Fibroblast of skin of left biceps (primary cell): Measurements from ENCODE around the gene QSOX2.

Source experiments
- DNase-seq, 2 experiments: peaks; one replicate each; pipeline ENCODE4 v3.0.0-alpha.2; 2013; ENCODE audit warnings: low read depth in 2 of 2

Gene QSOX2

DNA sequence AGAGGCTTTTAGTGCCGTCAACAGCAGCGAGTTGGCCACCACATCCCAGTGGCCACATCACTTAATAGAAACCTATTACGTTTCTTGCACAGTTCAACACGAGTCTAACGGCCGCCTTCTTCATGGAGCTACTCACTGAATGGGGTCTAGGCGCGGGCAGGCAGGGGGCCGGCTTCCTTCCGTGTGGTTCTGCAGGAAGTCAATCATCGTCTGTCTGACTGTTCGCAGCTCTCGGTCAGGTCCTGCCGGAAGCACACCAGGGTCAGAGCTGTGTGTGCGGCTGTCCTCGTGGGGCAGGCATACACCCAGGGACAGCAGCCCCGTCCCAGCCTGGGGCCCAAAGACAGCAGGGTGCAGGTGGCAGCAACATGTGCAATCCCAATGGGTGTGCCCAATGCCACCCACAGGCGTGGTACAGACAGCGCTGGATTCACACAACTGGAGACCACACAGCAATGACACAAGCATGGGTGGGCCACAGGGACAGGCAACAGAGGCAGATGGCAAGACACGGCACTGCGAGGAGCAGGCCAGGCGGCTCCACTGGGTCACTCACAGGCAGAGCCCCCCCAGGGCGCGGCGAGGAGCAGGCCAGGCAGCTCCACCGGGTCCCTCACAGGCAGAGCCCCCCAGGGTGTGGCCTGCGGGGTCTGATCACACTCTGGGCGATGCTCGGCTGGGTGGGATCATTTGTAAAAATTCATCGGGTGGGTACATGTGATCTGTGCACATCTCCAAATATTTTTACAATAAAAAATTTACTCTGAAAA, 21.6 kb downstream of the QSOX2 start:
- DNase-seq: no peak

DNA sequence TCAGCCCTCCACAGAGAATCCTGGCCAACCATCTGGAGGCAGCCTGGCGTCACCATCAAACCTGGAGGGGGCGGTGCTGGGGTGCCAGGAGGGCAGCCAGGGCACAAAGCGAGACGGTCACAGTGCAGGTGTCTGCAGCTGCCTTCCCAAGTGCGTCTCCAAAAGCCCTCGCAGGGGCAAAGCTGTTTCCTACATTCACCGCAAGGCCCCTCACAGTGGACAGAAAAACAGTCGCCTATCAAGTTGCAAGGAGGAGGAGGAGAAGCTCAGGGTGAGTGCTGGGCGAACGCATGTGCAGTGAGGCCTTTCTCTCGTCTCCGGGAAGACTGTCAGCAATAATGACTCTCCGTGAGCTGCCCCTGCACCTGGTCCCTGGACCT, 22.7 kb downstream of the QSOX2 start:
- no peak for DNase-seq

DNA sequence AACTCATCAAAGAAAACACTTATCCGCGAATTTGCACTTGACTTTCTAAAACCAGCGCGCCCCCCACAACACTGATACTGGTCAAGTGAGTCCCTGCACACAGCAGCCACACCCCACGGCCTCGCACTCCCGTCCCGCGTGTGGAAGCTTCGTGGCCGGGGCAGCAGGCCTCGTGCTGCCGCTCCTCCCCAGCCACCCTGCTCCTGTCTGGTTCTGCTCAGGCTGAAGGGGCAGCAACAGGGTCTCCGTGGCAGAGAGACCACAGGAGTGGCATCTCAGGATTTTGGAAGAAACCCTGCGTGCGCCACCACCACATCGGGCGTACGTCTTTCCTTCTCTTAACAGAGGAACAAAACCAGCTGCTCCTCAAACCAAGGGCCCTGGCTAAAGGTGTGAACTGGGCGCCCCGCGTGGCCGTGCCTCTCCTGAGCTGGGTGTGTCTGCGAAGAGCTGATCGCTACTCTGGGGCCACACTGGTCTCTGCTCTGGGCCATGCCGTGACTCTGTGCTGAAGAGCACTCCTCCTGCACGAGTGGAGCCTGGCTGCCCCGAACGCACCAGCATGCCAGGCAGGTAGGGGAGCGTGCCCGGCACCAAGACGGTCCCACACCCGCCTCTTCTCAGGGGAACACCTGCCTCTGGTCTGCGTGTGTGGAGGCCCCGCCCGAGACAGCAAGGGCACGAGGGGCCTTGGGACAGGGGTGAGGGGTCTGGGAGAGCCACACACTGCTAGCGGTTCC, 23.3 kb downstream of the QSOX2 start:
- DNase-seq: no peak

DNA sequence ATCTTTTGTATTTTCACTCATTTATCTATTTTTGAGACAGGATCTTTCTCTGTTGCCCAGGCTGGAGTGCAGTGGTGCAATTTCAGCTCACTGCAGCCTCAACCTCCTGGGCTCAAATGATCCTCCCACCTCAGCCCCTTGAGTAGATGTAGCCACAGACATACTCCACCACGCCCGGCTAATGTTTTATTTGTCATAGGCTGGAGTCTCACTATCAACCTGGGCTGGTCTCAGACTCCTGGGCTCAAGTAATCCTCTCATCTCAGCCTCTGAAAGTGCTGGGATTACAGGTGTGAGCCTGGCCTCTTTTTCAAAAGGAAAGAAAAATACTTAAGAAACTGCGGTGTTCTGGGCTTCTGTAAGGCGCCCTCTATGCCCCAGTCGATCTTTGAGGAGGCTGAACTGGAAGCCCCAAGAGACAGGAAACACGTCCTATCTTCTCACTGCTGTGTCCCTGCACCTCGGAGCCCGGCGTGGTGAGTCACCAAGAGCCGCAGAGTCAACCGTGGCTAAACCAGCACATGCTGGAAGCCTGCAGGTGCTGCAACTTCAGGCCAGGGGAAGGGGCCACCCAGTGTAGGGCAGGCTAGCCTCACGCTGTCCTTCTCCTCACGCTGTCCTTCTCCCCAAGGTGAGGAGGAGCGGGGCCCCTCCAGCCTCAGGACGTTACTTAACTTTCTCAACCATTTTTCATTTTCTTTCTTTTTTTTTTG, 25.4 kb downstream of the QSOX2 start:
- no peak for DNase-seq

DNA sequence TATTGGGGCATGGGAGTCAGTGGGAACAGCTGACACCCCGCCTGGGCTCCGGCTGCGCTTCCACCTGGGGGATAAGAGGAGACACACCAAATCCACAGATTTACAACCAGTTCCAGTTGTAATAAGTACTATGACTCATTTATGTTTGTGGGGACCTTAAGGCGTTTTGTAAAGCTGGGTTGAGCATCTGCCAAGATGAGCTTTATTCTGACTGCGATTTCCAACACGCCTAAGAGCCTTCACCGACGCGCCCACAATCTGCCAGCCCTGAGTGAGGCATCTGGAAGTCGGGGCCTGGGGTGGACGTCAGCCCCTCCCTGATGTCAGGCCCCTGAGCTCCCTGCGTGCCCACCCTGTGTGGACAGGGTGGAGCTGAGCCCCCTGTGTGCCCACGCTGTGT, 26.3 kb downstream of the QSOX2 start:
- DNase-seq: no peak

DNA sequence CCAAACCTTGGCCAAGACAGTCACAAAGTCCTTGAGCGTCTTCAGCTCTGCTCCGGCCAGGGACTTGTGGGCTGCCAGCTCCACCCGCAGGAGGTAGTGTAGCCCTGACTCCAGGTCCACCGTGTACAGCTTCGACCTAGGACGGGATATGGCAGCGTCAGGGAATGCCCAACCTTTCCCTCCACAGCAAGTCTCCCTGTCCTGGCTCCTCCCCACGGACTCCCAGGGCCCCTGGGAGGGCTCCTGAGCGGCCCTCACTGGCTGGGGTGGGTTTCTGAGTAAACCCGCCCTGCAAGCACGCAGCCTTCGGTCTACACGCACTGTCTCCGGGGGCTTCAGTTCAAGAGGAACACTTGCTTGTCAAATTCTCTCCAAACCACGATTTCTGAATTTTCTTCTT, 26.9 kb downstream of the QSOX2 start:
- no peak for DNase-seq

DNA sequence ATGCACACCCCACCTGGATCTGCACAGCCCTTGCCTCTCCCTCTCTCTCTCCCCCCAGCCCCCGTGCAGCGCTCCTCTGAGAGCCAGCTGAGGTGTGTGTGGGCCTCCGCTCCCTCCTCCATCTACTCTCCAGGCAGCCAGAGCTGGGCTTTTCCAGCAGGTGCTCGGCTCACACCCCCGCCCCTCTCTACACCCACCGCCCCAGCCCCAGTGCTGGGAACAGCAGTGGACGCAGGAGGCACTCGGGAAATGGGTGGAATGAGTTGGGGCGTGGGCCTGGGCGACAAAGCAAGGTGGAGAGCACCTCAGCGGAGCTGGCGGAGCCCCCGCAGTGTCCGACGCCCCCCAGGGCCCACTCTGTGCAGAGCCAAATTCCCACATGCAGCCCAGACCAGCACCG, 27.3 kb downstream of the QSOX2 start:
- DNase-seq: no peak

DNA sequence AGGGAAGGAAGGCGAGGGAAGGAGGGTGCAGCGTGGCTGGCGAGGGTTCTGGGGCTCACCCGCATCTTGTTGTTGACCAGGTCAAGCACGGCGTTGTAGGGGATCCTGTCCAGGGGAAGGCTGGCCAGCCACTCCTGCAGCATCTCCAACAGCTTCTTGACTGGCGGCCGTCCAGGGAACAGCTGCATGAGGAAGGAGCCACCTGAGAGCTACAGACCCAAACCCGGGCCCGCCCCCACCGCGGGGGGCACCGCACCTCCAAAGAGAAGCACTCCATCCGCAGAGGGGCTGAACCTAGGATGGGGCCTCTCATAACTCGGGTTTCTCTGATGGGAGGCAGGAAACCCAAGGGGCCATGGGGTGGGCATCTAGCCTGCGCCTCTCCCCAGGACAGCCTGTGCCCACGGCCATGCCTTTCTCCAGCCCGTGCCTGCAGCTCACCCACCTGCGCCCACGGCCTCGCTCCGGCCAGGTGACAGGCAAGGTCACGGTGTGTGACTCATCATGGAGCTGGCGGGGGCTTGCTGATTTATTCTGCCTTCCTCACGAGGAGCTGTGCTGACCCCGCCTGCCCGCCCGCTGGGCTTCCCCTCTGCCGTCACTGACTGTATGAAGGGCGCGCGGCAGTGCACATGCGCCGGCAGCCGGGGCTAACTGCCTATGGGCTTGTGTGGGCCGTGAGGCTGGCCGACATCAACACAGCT, 28.9 kb downstream of the QSOX2 start:
- no peak for DNase-seq

DNA sequence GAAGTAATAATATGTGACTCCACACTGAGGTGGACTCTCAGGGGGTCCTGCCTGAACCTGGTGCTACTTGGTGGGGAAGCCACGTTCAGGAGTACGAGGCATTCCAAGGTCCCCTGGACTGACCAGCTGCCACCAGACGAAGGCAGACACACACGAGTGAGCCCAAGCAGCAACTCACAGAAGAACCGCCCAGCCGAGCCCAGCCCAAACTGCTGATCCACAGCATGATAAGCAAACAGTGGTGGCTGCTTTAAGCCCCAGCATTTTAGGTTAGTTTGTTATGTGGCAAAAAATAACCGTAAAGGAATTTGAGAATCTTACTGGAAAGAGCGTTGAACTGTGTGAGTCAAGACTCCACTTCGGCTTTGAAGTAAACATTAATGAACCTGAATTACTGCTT, 31.9 kb downstream of the QSOX2 start:
- DNase-seq: no peak

DNA sequence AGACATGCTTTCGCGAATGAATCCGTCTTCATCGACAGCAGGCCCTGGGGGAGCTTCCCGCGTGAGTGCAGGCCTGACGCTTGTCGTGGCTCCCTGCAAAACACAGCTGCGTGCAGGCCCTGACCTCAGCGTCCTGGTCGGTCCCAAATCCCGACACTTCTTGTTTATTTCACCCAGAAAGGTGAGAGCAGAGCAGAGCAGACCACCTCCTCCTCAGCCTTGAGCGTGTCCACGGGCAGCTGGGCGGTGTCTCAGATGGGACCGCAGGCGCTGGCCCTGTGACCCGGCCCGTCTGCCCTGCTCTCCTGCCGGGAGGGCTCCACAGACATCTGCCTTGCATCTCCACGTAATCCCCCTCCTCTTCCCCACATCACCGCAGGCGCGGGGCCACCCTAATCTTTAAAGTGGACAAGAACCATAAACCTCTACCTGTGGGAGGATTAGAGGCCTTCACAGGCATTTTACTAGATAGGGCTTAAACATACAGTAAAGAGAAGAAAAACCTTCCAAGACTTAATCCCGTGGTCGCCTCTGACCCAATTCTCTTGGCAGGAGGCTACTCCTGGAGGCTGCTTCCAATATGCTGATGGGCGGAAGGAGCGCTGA, 33.2 kb downstream of the QSOX2 start:
- DNase-seq: no peak

DNA sequence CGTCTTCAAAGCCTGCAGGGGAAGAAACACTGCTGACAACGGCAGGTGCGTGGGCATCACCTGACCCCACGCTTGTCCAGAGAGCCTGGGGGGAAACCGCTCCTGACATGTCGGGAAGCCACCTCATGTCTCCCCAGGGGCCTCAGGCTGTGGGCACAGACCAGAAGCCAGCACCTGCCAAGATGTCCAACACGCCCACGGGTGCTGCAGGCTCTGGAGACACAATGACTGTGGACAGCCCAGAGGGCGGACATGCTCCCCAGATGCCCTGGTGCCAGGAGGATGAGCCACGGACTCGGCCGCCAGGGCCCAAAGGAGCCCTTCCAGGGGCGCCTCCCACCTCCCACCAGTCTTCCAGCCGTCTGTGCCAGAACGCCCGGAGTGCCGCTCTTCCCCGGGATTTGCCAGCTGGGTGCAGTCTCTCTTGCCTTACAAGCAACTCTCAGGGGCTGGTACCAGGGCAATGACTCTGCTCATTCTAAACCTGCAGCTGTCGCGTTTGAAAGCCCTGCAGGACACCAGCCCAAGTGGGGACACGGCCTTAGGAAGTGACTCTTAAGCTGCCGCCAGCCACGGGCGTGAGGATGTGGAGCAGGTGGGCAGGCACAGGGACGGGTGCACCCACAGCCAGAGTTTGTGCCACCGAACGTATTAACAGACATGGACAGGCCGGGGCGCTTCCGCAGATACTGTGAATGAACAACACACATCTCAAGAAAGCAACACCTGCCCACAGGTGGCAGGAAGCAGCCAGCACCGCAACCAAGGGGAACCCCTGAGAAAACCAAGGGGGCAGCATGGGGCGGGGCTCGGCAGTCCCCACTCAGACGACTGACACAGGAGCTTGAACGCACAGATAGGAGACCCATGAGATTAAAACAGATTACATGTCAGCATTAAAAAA, 33.9 kb downstream of the QSOX2 start:
- DNase-seq: no peak

DNA sequence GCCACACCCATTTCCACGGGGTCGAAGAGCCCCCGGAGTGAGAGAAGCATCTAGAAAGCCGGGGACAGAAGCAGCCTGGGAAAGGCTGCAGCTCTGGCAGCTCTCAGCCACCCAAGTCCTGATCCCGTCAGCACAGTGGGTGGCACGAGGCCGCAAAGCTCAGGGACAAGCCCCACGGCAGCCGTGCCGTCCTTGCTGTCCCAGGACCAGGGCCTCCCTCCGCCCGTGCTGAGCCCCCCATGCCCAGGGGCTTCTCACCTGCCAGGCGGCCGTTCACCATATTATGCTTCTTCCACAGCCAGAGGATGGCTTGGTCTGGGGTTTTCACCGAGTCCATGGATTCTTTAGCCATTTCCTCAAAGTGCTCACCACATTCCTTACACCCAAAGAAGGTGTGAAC, 34.6 kb downstream of the QSOX2 start:
- no peak for DNase-seq

DNA sequence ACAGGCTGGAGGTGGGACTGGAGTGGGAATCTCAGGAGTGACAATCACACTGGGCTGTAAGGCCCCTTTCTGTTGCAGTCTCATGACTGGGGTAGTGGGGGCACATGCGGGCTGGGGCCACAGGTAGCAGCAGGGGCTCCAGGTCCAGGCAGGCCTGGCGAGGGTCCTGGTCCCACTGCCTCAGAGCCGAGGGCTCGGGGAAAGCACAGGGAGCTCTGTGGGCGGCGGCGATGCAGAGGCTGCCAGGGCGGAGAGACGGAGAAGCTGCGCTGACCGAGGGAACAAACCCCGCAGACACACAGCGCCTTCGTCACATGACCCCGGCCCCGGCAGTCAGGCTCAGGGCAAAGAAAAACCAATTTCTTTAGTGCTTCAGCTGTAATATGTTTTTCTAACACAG, 35.3 kb downstream of the QSOX2 start:
- no peak for DNase-seq

DNA sequence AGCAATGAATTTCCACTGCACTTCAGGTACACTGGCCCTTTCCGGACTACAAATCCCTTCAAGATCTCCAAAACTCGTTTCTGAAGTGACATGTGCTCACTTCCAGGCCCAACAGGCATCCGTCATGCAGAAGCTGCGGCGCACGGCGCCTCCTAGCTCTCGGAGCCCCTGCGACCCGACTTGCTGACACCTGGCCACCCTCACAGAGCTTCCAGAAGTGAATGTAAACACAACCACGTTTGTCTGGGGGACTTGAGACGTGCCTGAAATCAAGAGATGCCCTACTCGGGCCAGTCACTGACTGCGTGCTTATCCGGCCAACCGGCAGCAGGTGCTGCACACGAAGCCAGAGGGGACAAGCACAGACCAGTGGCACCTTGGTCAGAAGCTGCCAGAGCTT, 35.8 kb downstream of the QSOX2 start:
- DNase-seq: no peak

DNA sequence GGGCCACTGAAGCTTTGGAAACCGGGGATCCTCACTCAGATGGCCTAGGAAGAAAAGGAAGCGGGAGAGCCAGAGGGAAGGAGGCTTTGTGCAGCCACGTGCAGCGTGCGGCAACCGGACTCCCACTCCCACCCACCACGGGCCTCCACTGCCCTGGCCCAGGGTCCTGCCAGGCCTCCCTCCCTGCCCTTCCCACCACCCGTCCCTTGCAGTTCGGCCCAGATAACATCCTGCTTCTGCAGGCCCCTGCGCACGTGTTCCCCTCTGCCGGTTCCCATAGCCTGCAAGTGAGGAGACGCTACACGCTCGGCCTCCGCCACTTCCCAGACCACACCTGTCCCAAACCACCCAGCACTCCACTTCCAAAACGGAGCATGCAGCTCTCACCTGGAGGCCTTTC, 36.4 kb downstream of the QSOX2 start:
- DNase-seq: no peak

DNA sequence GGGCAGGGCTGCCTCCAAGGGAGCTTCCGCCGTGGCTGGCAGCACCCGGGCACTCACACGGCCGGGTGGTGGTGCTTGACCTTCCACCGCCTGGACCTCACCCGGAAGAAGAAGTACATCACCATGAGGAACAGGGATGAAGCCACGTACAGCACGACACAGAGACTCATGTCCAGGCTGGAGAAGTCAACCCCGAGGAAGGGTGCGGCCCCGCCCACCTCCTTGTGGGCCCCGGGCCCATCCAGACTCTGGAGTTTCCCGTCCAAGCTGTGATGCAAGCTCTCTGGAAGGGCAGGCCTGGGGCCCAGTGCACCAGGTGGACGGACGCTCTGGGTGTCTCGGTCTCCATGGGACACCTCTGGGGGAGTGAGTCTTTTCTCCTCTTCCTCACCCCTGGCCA, 36.9 kb downstream of the QSOX2 start:
- no peak for DNase-seq

DNA sequence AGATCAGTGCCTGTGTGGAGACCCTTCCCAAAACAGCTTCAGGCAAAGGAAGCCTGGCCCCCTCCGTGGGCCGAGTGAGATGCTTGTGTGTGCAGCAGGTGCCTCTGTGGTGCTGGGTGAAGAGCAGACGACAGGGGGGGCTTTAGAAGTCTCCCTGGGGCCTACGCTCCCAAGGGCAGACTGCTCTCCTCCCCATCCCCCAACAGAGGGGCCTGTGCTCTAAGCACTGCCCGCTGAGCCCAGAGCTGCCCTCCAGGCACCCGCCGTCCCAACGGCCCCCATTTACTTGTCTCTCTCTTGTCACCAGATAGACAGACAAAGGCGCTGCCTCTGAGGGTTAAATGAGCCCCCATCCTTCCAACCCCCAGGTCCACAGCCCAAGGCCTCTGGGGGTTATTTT, 38.0 kb downstream of the QSOX2 start:
- no peak for DNase-seq

DNA sequence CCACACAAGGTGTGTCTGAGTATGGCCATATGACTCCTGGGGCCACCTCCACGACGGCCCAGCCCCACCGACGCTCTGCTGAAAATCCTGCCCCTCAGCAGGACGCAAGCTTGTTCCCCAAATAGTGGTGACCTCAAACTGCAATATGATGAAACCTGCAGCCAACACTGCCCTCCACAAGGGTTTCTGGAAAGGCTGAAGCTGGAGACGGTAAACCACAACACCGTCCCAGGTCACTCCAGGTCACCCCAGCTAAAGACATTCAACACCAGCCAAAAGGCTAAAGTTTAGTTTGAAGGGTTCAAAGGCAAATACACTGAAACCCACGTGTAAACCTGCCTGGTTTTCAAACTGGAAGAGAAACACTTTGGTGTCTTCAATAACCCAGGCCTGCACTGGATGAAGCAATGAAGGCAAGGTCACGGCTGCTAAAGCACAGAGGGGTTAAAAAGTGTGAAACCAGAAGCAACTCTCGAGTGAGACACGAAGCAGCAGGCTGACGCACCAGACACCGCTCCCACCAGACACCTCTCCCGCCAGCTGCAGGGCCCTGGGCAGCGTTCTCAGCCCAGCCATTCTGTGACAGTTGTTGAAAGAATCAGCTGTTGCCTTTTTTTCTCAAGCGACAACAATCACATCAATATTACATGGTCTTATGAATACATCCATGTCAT, 38.9 kb downstream of the QSOX2 start:
- DNase-seq: no peak

DNA sequence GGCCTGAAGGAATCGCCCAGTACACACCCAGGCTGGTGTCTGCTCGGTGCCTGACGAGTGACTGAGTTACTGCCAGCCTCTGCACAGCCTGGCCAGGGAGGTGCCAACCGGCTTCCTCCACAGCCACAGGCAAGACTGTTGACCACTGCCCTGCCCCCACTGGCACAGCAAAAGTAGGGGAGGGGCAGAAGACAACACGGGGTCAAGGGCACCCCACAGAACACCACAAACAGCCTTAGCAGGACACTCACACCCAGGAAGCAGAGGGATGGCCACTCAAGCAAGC, 40.0 kb downstream of the QSOX2 start:
- no peak for DNase-seq
